ENCODE results near the gene DCDC2C.

The DCDC2C gene

GRCh38 chr2:3709225-3709624, 5.8 kb downstream of the DCDC2C start:
- no peak for DNase-seq

GRCh38 chr2:3712424-3712823, 9.0 kb downstream of the DCDC2C start:
- DNase-seq = no peak

GRCh38 chr2:3712831-3713503, 9.6 kb downstream of the DCDC2C start:
- DNase-seq = peak in 1 of 51 donors; percentile 2

GRCh38 chr2:3718679-3719078, 15.3 kb downstream of the DCDC2C start:
- no peak for DNase-seq

GRCh38 chr2:3725002-3725401, 21.6 kb downstream of the DCDC2C start:
- DNase-seq = no peak

GRCh38 chr2:3725458-3726250, 22.3 kb downstream of the DCDC2C start:
- DNase-seq = peak in 1 of 51 donors; percentile 10

- DNase-seq = no peak
Measured at GRCh38 chr2:3726511-3726910, 23.1 kb downstream of the DCDC2C start.

- DNase-seq = no peak
Measured at GRCh38 chr2:3727397-3728045, 24.1 kb downstream of the DCDC2C start.

GRCh38 chr2:3728104-3729054, 25.0 kb downstream of the DCDC2C start:
- peak in 4 of 51 donors; percentile 11 to 60 (median 43) for DNase-seq

- no peak for DNase-seq
Measured at GRCh38 chr2:3729055-3729448, 25.7 kb downstream of the DCDC2C start.

- no peak for DNase-seq
Measured at GRCh38 chr2:3729786-3730185, 26.4 kb downstream of the DCDC2C start.

- DNase-seq = no peak
Measured at GRCh38 chr2:3730646-3731045, 27.3 kb downstream of the DCDC2C start.

GRCh38 chr2:3731829-3732228, 28.5 kb downstream of the DCDC2C start:
- DNase-seq = no peak

- no peak for DNase-seq
Measured at GRCh38 chr2:3736112-3736511, 32.7 kb downstream of the DCDC2C start.

GRCh38 chr2:3737128-3737527, 33.8 kb downstream of the DCDC2C start:
- no peak for DNase-seq

GRCh38 chr2:3738454-3738853, 35.1 kb downstream of the DCDC2C start:
- no peak for DNase-seq

- no peak for DNase-seq
Measured at GRCh38 chr2:3739313-3739712, 35.9 kb downstream of the DCDC2C start.

- DNase-seq = no peak
Measured at GRCh38 chr2:3741396-3741795, 38.0 kb downstream of the DCDC2C start.

- DNase-seq = no peak
Measured at GRCh38 chr2:3741867-3742602, 38.7 kb downstream of the DCDC2C start.

GRCh38 chr2:3742743-3743508, 39.6 kb downstream of the DCDC2C start:
- no peak for DNase-seq

All from hypothalamus (tissue), 51 donors.